NB4 (cell line): ENCODE measurements around the gene COL23A1.

Source experiments
- MYC ChIP-seq: IDR thresholded peaks from 2 replicates; pipeline ENCODE4 v1.6.1; 2011; ENCODE audit warnings: low read depth, low read length
- POLR2A ChIP-seq: IDR thresholded peaks from 2 replicates; pipeline ENCODE4 v1.6.1; 2011; ENCODE audit warnings: mild to moderate bottlenecking; ENCODE audit not compliant: insufficient read length; ENCODE audit errors: extremely low read depth
- TF ChIP-seq, protein P1 (sequence below): IDR thresholded peaks from one replicate; pipeline ENCODE4 v1.5.1; 2012; ENCODE audit warnings: low read depth, low read length
- TF ChIP-seq, protein P2 (sequence below): IDR thresholded peaks from 2 replicates; pipeline ENCODE4 v1.6.1; 2011; ENCODE audit warnings: low read depth, low read length

DNA sequence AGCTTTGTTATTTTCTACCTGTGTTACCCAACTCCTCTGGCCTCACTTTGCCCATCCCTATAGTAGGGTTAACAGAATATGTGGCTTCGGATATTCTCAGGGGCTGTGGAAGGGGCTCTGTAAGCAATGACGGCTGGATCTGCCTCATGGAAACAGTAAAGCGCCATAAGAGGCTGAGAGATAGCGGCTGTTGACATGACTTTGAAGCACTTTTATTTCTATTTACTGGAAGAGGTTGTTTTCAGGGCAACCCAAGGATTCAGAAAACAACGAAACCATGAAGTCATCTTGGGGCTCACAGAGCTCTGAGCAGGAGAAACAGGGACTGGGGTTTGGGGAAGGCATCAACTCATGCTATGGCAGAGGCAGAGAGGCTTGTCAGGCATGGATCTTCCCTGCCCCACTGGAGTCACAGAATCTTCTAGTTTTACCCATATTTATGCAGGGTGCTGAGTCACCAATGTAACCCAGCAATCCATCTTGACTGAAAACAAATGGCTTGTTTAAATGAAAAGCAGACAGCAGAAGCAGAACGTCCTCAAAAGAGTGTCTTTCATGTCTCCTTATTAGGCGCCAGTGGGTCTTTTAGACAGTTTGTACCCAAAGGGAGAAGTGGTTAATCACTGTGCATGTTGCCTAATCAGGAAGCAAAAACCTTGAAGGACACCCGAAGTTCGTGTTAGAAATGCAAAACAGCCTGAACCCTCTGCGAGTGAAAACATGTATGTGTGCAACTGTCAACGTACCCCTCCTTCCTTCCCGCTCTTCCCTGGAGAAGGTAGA, 113.0 kb downstream of the COL23A1 start:
- TF ChIP-seq, protein P1, sequence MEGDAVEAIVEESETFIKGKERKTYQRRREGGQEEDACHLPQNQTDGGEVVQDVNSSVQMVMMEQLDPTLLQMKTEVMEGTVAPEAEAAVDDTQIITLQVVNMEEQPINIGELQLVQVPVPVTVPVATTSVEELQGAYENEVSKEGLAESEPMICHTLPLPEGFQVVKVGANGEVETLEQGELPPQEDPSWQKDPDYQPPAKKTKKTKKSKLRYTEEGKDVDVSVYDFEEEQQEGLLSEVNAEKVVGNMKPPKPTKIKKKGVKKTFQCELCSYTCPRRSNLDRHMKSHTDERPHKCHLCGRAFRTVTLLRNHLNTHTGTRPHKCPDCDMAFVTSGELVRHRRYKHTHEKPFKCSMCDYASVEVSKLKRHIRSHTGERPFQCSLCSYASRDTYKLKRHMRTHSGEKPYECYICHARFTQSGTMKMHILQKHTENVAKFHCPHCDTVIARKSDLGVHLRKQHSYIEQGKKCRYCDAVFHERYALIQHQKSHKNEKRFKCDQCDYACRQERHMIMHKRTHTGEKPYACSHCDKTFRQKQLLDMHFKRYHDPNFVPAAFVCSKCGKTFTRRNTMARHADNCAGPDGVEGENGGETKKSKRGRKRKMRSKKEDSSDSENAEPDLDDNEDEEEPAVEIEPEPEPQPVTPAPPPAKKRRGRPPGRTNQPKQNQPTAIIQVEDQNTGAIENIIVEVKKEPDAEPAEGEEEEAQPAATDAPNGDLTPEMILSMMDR, result no peak
- TF ChIP-seq POLR2A (no peak), MYC (no peak; the same call in 1 of the 2 replicates)
- TF ChIP-seq, protein P2, sequence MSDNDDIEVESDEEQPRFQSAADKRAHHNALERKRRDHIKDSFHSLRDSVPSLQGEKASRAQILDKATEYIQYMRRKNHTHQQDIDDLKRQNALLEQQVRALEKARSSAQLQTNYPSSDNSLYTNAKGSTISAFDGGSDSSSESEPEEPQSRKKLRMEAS, result 0 out of 2 replicates have a peak, but pooled peaks have one; percentile 1
